HG02623 (cell line): Measurements from ENCODE around the gene CACNB2.

Experiments
- ATAC-seq: cut with Tn5 transposase; IDR thresholded peaks from one replicate; pipeline ENCODE4 v1.9.1; 2021; ENCODE audit warnings: moderate library complexity; ENCODE audit not compliant: unreplicated experiment

Gene CACNB2

GRCh38 chr10:18278181-18278580, 138.0 kb downstream of the CACNB2 start:
- no peak for ATAC-seq

GRCh38 chr10:18279173-18279572, 138.9 kb downstream of the CACNB2 start:
- ATAC-seq, result no peak

GRCh38 chr10:18282094-18282493, 141.9 kb downstream of the CACNB2 start:
- no peak for ATAC-seq

GRCh38 chr10:18290651-18291313, 150.6 kb downstream of the CACNB2 start:
- ATAC-seq, result no peak

- ATAC-seq, result no peak
Measured at GRCh38 chr10:18293536-18294510, 153.6 kb downstream of the CACNB2 start.

DNA sequence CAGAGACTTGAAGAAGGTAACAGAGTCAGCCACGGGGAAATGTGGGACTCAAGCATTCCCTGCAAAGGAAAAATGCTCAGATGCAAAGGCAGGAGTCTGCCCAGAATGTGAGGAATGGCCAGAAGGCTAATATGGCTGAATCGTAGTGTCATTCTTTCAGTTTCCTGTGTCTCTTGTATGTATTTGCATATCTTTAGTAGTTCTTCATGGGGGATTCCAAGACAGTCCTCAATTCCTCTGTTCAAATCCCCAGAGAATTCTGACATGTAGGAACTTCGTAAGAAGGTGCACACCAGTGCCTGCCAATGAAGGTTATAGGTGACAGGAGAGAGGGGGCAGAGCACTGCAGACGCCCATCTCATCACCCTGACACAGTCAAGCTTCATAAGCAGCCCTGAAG, 154.4 kb downstream of the CACNB2 start:
- ATAC-seq, result no peak

DNA sequence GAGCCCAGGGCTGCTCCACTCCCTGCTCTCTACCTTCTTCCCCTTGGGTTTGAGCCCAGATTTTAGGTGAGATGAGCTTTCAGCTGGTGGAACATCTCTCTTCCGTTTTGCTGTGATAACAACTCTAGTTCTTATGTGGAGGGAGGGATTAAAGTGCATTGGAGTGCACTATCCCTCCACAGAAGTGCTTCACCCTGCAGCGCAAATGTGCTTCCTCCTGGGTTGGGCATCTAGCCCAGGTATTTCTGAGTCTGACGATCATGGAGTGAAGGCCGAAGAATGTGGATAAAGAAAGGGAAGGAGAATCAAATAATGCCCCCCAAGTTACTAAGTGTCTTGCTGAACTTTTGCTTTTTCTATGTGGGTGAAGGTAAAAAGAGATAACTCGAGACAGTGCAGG, 157.4 kb downstream of the CACNB2 start:
- ATAC-seq, result no peak

DNA sequence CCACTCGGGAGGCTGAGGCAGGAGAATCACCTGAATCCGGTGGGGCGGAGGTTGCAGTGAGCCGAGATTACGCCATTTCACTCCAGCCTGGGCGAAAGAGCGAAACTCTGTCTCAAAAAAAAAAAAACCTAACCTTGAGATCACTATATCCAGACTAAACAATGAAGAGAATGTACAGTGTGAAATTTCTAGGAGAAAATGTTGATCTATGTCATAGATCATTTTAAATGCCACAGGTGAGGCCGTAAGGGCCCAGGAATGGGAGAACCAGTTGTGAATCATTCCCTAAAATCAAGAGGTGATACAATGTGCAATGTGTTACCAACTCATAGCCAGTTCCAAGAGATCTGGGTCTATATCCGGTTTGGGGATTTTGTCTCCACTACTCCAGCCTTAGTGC, 158.0 kb downstream of the CACNB2 start:
- no peak for ATAC-seq

DNA sequence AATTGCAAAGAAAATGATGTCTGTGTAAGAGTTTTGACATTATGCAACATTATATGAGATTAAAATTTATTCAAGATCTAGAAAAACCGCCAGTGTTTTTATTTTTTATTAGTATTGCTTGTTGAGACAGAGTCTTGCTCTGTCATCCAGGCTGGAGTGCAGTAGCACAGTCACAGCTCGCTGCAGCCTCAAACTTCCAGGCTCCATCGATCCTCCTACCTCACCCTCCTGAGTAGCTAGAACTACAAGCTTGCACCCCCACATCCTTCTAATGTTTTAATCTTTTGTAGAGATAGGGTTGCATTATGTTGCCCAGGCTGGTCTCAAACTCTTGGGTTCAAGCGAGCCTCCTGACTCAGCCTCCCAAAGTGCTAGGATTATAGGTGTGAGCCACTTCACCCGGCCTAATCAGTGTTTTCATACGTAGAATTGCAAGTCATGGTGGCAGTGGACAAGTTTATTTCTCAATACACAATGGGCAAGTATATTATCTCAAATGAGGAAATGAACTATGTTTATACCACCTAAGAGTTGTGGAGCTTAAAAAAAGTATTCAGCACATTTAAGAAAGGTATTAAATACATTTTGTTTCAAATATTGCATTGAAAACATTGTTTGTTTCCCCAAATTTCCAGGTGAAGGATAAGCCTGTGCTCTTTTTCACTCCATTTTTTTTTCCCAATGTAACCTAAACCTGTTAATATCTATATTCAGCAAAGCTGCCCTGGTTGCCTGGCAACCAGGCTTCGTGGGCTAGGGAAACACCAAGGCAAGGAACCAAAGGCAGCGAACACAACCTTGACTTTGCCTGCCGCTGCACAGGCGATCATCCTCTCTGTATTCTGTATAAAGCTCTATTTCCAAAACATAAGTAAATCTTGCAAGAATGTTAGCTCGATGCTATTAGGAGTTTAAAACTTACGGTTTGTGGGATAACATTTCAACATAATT, 163.9 kb downstream of the CACNB2 start:
- ATAC-seq, result no peak

DNA sequence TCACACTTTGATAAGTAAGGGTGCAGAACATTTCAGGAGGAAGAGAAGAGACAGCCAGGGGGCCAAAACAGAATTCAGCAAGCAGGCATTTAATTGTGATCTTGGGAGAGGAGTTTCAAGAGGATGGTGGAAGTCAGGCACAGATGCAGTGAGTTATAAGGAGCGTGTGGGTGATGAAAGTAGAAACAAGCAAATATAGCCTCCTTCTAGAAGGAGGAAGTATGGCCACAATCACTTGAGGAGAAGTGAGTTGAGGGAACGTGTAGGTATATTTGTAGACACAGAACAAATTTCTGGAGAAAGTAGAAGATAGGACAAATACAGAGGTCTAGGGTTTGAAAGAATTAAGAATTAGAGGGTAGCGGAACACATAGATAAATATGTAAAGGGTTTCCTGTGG, 165.8 kb downstream of the CACNB2 start:
- ATAC-seq, result no peak

- ATAC-seq, result no peak
Measured at GRCh38 chr10:18308600-18308999, 168.4 kb downstream of the CACNB2 start.

DNA sequence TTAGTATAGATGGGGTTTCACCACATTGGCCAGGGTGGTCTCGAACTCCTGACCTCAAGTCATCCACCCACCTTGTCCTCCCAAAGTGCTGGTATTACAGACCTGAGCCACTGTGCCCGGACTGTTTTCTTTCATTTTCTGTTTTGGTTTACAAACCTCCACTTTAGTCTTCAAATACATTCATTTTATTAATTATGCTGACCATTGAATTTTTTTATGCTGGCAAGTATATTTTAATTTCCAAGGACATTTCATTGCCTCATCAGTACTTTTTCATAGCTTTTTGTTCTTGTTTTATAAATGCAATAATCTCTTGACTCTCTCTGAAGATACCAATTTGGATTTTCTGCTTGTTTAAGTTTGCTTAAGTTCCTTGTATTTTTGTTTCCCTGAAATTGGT, 170.5 kb downstream of the CACNB2 start:
- ATAC-seq, result no peak

- no peak for ATAC-seq
Measured at GRCh38 chr10:18312374-18313139, 172.3 kb downstream of the CACNB2 start.

DNA sequence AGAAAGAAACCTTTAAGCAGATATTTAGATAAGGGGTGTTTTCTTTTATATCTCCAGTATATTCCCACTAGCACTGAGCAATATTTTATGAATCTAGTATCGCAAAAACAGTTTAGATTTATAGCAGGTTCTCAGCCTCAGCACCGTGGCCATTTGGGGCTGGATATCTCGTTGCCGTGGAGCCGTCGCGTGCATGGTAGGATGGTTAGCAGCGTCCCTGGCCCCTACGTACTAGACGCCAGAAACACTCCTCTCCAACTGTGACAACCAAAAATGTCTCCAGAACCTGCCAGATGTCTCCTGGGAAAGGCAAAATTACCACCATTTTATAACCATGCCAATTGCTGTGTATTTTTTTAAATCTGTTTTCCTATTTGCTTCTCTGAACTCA, 172.9 kb downstream of the CACNB2 start:
- no peak for ATAC-seq

GRCh38 chr10:18313626-18314025, 173.4 kb downstream of the CACNB2 start:
- ATAC-seq, result no peak

DNA sequence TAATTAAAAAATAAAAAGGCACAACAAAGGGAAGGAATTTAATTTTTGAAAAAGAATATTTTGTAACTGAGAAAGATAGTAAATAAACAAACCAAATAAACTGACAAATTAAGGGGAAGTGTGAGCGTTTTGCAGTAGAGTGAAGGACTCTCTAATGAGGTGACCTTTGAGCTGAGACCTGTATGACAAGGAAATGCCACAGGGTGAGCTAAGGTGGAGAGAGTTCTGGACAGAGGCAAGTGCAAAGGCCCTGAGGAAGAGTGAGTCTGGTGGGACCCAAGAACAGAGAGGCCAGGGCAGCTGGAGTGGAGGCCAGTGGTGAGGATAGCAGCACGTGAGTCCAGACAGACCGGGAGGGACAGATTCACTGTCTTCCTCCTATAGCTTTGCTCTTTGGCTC, 179.4 kb downstream of the CACNB2 start:
- ATAC-seq, result no peak

- ATAC-seq, result no peak
Measured at GRCh38 chr10:18321371-18321770, 181.1 kb downstream of the CACNB2 start.

- ATAC-seq, result no peak
Measured at GRCh38 chr10:18323916-18324315, 183.7 kb downstream of the CACNB2 start.

- ATAC-seq, result no peak
Measured at GRCh38 chr10:18325410-18325809, 185.2 kb downstream of the CACNB2 start.

DNA sequence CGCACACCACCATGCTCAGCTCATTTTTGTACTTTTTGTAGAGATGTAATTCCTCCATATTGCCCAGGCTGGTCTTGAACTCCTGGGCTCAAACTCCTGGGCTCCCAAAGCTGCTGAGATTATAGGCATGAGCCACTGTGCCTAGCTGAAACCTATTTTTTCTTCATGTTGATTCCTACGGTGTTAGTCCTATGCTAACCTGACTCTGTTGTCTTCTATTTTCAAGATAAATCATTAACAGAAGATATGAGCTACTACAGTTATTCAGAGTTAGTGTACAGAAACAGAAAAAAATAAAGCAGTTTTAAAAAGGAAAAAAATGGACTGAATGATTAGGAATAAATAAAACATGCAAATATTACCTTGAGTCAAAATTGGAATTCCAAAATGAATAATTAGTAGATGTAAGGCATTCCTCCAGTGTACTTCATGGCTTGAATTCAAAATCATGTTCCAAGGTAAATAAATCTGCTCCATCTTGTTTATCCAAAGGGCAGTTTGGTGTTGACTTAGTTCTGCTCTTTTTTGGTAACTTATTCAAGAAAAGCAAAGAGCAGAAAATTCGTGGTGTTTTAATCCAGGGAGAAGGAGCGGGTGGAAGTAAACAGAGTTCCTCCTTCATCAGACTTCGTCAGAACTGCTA, 185.8 kb downstream of the CACNB2 start:
- no peak for ATAC-seq
